Endodermal cell (in vitro differentiated cells): ENCODE results near the gene CCNA2. TPM values are rescaled to one million over a fixed set of nuclear protein-coding genes. Genes with fewer than 3 reads are reported as not detected.

Experiments
- DNase-seq: peaks from one replicate; pipeline ENCODE4 v3.0.0-alpha.2; 2017
- H3K27ac ChIP-seq: 2 replicates; pipeline ENCODE4 v1.5.1; 2013; ENCODE audit warnings: mild to moderate bottlenecking, low read depth, low read length, moderate library complexity
- H3K27me3 ChIP-seq: 2 replicates; pipeline ENCODE4 v1.6.1; 2013; ENCODE audit warnings: mild to moderate bottlenecking, low read length, moderate library complexity; ENCODE audit not compliant: insufficient read depth, control insufficient read depth, poor library complexity, severe bottlenecking
- H3K36me3 ChIP-seq: 2 replicates; pipeline ENCODE4 v1.7.0; 2013; ENCODE audit warnings: mild to moderate bottlenecking, low read length, moderate library complexity; ENCODE audit not compliant: control insufficient read depth, insufficient read depth
- H3K4me1 ChIP-seq: one replicate; pipeline ENCODE4 v1.7.0; 2013; ENCODE audit warnings: low read length; ENCODE audit not compliant: control insufficient read depth, insufficient read depth
- H3K4me3 ChIP-seq: 2 replicates; pipeline ENCODE4 v1.5.1; 2013; ENCODE audit warnings: mild to moderate bottlenecking, low read length, moderate library complexity
- H3K9ac ChIP-seq: 2 replicates; pipeline ENCODE4 v1.6.1; 2013; ENCODE audit warnings: mild to moderate bottlenecking, low read length, moderate library complexity; ENCODE audit not compliant: poor library complexity, severe bottlenecking; ENCODE audit errors: extremely low read depth
- H3K9me3 ChIP-seq: 2 replicates; pipeline ENCODE4 v1.6.1; 2013; ENCODE audit warnings: mild to moderate bottlenecking, low read length, moderate library complexity; ENCODE audit not compliant: control insufficient read depth
- H3K27ac Mint-ChIP-seq: 2 replicates; pipeline ENCODE4 v1.8.0; 2020; ENCODE audit warnings: mixed read lengths
- H3K27me3 Mint-ChIP-seq: 2 replicates; pipeline ENCODE4 v1.8.0; 2021; ENCODE audit warnings: mild to moderate bottlenecking, mixed read lengths; ENCODE audit not compliant: insufficient read depth
- H3K36me3 Mint-ChIP-seq: 2 replicates; pipeline ENCODE4 v1.8.0; 2020; ENCODE audit warnings: low read depth, mixed read lengths
- H3K4me1 Mint-ChIP-seq: 2 replicates; pipeline ENCODE4 v1.8.0; 2020; ENCODE audit warnings: mixed read lengths
- H3K4me3 Mint-ChIP-seq: 2 replicates; pipeline ENCODE4 v1.8.0; 2020; ENCODE audit warnings: mild to moderate bottlenecking, moderate library complexity, mixed read lengths
- H3K9me3 Mint-ChIP-seq: 2 replicates; pipeline ENCODE4 v1.8.0; 2020; ENCODE audit warnings: mild to moderate bottlenecking, mixed read lengths
- WGBS, 2 experiments: methylation state at CpG; one replicate each; pipeline versions ENCODE4 v1.1.5 to v1.1.7; 2013; ENCODE audit warnings: missing lambda C conversion rate in 2 of 2, mixed read lengths in 1 of 2; ENCODE audit not compliant: insufficient coverage in 1 of 2, insufficient read length in 1 of 2; 5-methylcytosine and 5-hydroxymethylcytosine counted together
- total RNA-seq, 2 donors: library from RNA; stranded (reverse); fragmentation: NEBNext Ultra II Directional in 1 of 2; extraction: Animal tissue kit (Norgen Biotek cat#: 25700) in 1 of 2; gene quantifications; 2 replicates in 1 of 2; 3 replicates in 1 of 2; pipeline ENCODE4 v1.2.1, GENCODE V29; 2021
- TF ChIP-seq, protein P1 (sequence below): fragments of 200-600 bp; sonication (generic); conservative IDR thresholded peaks from 2 replicates; pipeline ENCODE4 v1.5.0; 2021; ENCODE audit warnings: antibody characterized with exemption, mild to moderate bottlenecking

CCNA2 gene
- total RNA-seq, 2 donors from 2014 or later: 62.8 to 82.2 TPM

DNA sequence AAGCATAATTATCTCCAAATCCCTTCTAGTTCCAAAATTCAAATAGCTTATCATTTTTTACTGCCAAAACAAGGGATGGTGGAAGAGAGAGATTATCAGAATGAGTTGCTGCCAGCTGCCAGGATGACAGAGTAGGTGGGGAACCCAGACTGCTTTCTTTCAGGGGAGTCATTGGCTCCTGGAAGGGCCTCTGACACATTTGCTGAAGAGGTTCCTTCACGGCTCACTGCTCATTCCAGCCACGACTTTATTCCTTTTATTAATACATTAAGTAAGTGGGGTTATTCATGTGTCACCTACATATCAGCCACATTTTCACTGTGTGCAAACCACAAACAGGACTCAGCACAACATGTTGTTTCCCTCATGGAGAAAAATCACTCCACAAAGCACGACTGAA is 46.1 kb downstream of the CCNA2 start:
- TF ChIP-seq, protein P1, sequence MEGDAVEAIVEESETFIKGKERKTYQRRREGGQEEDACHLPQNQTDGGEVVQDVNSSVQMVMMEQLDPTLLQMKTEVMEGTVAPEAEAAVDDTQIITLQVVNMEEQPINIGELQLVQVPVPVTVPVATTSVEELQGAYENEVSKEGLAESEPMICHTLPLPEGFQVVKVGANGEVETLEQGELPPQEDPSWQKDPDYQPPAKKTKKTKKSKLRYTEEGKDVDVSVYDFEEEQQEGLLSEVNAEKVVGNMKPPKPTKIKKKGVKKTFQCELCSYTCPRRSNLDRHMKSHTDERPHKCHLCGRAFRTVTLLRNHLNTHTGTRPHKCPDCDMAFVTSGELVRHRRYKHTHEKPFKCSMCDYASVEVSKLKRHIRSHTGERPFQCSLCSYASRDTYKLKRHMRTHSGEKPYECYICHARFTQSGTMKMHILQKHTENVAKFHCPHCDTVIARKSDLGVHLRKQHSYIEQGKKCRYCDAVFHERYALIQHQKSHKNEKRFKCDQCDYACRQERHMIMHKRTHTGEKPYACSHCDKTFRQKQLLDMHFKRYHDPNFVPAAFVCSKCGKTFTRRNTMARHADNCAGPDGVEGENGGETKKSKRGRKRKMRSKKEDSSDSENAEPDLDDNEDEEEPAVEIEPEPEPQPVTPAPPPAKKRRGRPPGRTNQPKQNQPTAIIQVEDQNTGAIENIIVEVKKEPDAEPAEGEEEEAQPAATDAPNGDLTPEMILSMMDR: no peak
- Histone ChIP-seq H3K4me3 (no peak overlapping the region), H3K36me3 (no peaks in the 10 kb centered on the region), H3K27me3 (no peaks in the 10 kb centered on the region), H3K27ac (no peak overlapping the region), H3K4me1 (no peaks in the 10 kb centered on the region), H3K9me3 (no peaks in the 10 kb centered on the region), H3K9ac (no peak overlapping the region)
- no peak overlapping the region for H3K4me3 Mint-ChIP-seq
- WGBS, 2 experiments: 80 to 100% methylated on average over 1 to 3 of the region's 3 CpGs
- no peak for DNase-seq
- H3K27me3 Mint-ChIP-seq: peaks cover 6% of the 10 kb centered on the region
- no peaks in the 10 kb centered on the region for H3K36me3 Mint-ChIP-seq
- H3K4me1 Mint-ChIP-seq: no peaks in the 10 kb centered on the region
- no peaks in the 10 kb centered on the region for H3K9me3 Mint-ChIP-seq
- H3K27ac Mint-ChIP-seq: no peak overlapping the region

DNA sequence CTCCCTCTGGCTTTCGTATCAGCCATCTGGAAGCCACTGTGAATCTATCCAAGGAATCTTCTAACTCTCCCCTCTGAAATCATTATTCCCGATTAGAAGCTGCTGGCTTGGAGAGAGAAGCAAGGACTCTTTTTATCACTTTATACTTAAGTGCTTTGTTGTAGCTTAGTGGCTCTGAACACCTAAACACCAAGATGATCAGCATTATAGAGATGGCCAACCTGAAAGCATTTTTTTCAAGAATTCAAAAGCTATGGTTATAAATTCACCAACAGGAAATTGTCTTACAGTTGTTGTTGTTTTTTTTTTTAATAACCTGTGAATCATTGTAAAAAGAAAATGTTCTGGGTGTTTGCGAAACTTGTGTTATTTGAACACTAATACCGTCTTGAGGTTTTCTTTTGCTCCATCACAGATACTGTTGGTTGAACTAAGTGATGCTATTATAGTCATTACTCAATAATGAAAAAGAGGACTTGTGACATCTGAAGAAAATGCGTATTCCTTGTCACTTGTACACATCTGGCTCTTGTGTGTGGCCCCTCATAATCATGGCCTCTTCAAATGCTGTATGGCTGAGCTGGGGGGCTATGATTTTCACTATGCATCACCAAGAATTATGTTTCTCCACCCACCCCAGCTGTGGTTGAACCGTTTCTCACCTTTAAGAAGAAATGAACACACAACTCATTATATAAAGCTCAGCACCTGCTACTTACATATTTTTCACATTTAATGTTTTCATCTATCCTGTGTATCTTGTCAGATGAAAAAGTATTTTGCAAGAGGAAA is 46.9 kb downstream of the CCNA2 start:
- H3K27me3 Mint-ChIP-seq: peaks cover 10% of the 10 kb centered on the region
- TF ChIP-seq, protein P1: no peak
- no peaks in the 10 kb centered on the region for H3K36me3 ChIP-seq
- WGBS, 2 experiments: 92% methylated on average over 4 to 6 of the region's 6 CpGs
- no peak overlapping the region for H3K4me3 Mint-ChIP-seq
- no peak overlapping the region for H3K4me3 ChIP-seq
- H3K9ac ChIP-seq: no peak overlapping the region
- no peak for DNase-seq
- no peaks in the 10 kb centered on the region for H3K4me1 Mint-ChIP-seq
- no peaks in the 10 kb centered on the region for H3K27me3 ChIP-seq
- no peak overlapping the region for H3K27ac Mint-ChIP-seq
- H3K4me1 ChIP-seq: no peaks in the 10 kb centered on the region
- H3K36me3 Mint-ChIP-seq: no peaks in the 10 kb centered on the region
- no peaks in the 10 kb centered on the region for H3K9me3 ChIP-seq
- H3K27ac ChIP-seq: no peak overlapping the region
- H3K9me3 Mint-ChIP-seq: no peaks in the 10 kb centered on the region

GRCh38 chr4:121773883-121774282 is 49.8 kb downstream of the CCNA2 start:
- peak; percentile 54 for DNase-seq
- Histone ChIP-seq H3K9ac (no peak overlapping the region), H3K27me3 (peaks cover 21% of the 10 kb centered on the region), H3K36me3 (no peaks in the 10 kb centered on the region), H3K27ac (no peak overlapping the region), H3K4me1 (no peaks in the 10 kb centered on the region), H3K9me3 (no peaks in the 10 kb centered on the region), H3K4me3 (no peak overlapping the region)
- Mint-ChIP-seq H3K4me3 (no peak overlapping the region), H3K4me1 (no peaks in the 10 kb centered on the region), H3K27ac (no peak overlapping the region), H3K9me3 (no peaks in the 10 kb centered on the region), H3K36me3 (no peaks in the 10 kb centered on the region), H3K27me3 (peaks cover 32% of the 10 kb centered on the region)
- TF ChIP-seq, protein P1: no peak
- 82% methylated on average over 1 of the region's 1 CpG; no CpG with 5 or more reads in 1 of the 2 experiments for WGBS, 2 experiments
